HCT116 (cell line): Measurements from ENCODE around the gene OPRL1. TPM values are rescaled to one million over a fixed set of nuclear protein-coding genes. Genes with fewer than 3 reads are reported as not detected.

Source experiments
- ATAC-seq: fragments of 200-7000 bp; cut with Tn5 transposase; 2 replicates; pipeline ENCODE4 v1.9.1; 2020; ENCODE audit warnings: mild to moderate bottlenecking, moderate library complexity
- BruUV-seq: library from RNA; stranded (reverse); fragments of 400-500 nt; replicated peaks from 2 replicates; lab custom pipeline; 2021; lab: Mats Ljungman, UMichigan
- CTCF ChIA-PET: fragments of 300-600 bp; sonication (Branson Sonifier 250); formaldehyde crosslinking; loops from one replicate; lab custom pipeline; 2021; ENCODE audit warnings: antibody characterized with exemption; lab: Charles Lee
- POLR2A ChIA-PET: fragments of 300-600, 350-600 bp; sonication (Branson Sonifier 250); formaldehyde crosslinking; loops from one replicate; lab custom pipeline; 2021; ENCODE audit warnings: antibody characterized with exemption; lab: Charles Lee
- RAD21 ChIA-PET, 2 experiments: fragments of 300-600 bp; sonication (Branson Sonifier 250); formaldehyde crosslinking; loops; one replicate each; lab custom pipeline; 2023; ENCODE audit warnings: low total read pairs in 2 of 2; ENCODE audit not compliant: uncharacterized antibody in 2 of 2, unreplicated experiment in 2 of 2, low non-redundant PET in 1 of 2; lab: Charles Lee
- DNase-seq: peaks from one replicate; pipeline ENCODE4 v3.0.0-alpha.2; 2010; ENCODE audit warnings: low read depth, low spot score
- H2AFZ ChIP-seq: fragments of 200-600 bp; shearing (Covaris generic), sonication (generic); 2 replicates; pipeline ENCODE4 v1.6.1; 2017; ENCODE audit warnings: low read depth, mixed run types, mixed read lengths, antibody characterized with exemption, low read length; ENCODE audit not compliant: poor library complexity, severe bottlenecking
- H3K27ac ChIP-seq: 2 replicates; pipeline ENCODE4 v1.5.1; 2012; ENCODE audit warnings: low read depth, low read length
- H3K27me3 ChIP-seq: fragments of 200-600 bp; sonication (generic); 2 replicates; pipeline ENCODE4 v1.6.1; 2016; ENCODE audit warnings: mixed run types, low read length, mixed read lengths; ENCODE audit not compliant: insufficient read depth
- H3K36me3 ChIP-seq, 2 experiments: fragments of 200-500 bp in 1 of 2; fragments of 200-600 bp in 1 of 2; sonication (Bioruptor generic) in 1 of 2; sonication (generic) in 1 of 2; 2 replicates each; pipeline versions ENCODE4 v1.5.1 to v1.6.1; 2014 to 2016; ENCODE audit warnings: low read length in 2 of 2, inconsistent platforms in 1 of 2, mixed read lengths in 1 of 2, mixed run types in 1 of 2; ENCODE audit not compliant: insufficient read depth in 2 of 2, control insufficient read depth in 1 of 2
- H3K4me1 ChIP-seq, 2 experiments: fragments of 200-600 bp in 1 of 2; sonication (generic) in 1 of 2; 2 replicates each; pipeline versions ENCODE4 v1.5.1 to v1.6.1; 2012 to 2017; ENCODE audit warnings: low read length in 2 of 2, inconsistent platforms in 1 of 2, mild to moderate bottlenecking in 1 of 2, mixed read lengths in 1 of 2, mixed run types in 1 of 2, moderate library complexity in 1 of 2; ENCODE audit not compliant: insufficient read depth in 2 of 2, control insufficient read depth in 1 of 2
- H3K4me2 ChIP-seq: fragments of 200-600 bp; sonication (generic); 2 replicates; pipeline ENCODE4 v1.6.1; 2017; ENCODE audit warnings: mixed run types, low read length, mixed read lengths
- H3K4me3 ChIP-seq, 2 experiments: fragments of 200-600 bp in 1 of 2; sonication (generic) in 1 of 2; replicated peaks in 1 of 2; 2 replicates each; pipeline ENCODE4 v1.5.1; 2011 to 2016; ENCODE audit warnings: low read length in 2 of 2, control low read depth in 1 of 2, low read depth in 1 of 2, mild to moderate bottlenecking in 1 of 2, mixed read lengths in 1 of 2, mixed run types in 1 of 2
- H3K79me2 ChIP-seq: fragments of 200-600 bp; sonication (generic); 2 replicates; pipeline ENCODE4 v1.6.1; 2017; ENCODE audit warnings: mild to moderate bottlenecking, mixed run types, low read length, moderate library complexity, mixed read lengths; ENCODE audit not compliant: insufficient read depth
- H3K9ac ChIP-seq: fragments of 200-600 bp; sonication (generic); 2 replicates; pipeline ENCODE4 v1.6.1; 2016; ENCODE audit warnings: low read length, mixed read lengths
- H3K9me2 ChIP-seq: fragments of 200-600 bp; sonication (generic), shearing (Covaris generic); 2 replicates; pipeline ENCODE4 v1.6.1; 2017; ENCODE audit warnings: mixed run types, mild to moderate bottlenecking, moderate library complexity; ENCODE audit not compliant: insufficient read depth
- H3K9me3 ChIP-seq, 2 experiments: fragments of 200-500 bp in 1 of 2; fragments of 200-600 bp in 1 of 2; sonication (Bioruptor generic) in 1 of 2; sonication (generic) in 1 of 2; 2 replicates each; pipeline ENCODE4 v1.6.1; 2014 to 2017; ENCODE audit warnings: low read length in 2 of 2, mixed read lengths in 2 of 2, inconsistent platforms in 1 of 2, low read depth in 1 of 2, mild to moderate bottlenecking in 1 of 2, mixed run types in 1 of 2, moderate library complexity in 1 of 2; ENCODE audit not compliant: control insufficient read depth in 1 of 2, insufficient read depth in 1 of 2
- H4K20me1 ChIP-seq: fragments of 200-600 bp; sonication (generic), shearing (Covaris generic); 2 replicates; pipeline ENCODE4 v1.6.1; 2017; ENCODE audit warnings: mixed run types, mild to moderate bottlenecking, moderate library complexity; ENCODE audit not compliant: insufficient read depth
- CEBPB ChIP-seq: IDR thresholded peaks from 2 replicates; pipeline ENCODE4 v1.6.1; 2012; ENCODE audit warnings: low read depth
- FOSL1 ChIP-seq: IDR thresholded peaks from 2 replicates; pipeline ENCODE4 v1.6.1; 2012; ENCODE audit warnings: low read depth
- ZFX ChIP-seq: fragments of 450-650 bp; IDR thresholded peaks from 2 replicates; pipeline ENCODE4 v1.6.1; 2017
- intact Hi-C: fragments of 100-400 bp; cut with micrococcal nuclease; formaldehyde crosslinking; loops from 2 replicates; pipeline ENCODE4 v1.10.0; 2022
- total RNA-seq: library from RNA; stranded (reverse); gene quantifications from one replicate; pipeline ENCODE4 v1.2.1, GENCODE V29; 2021; ENCODE audit not compliant: unreplicated experiment
- TF ChIP-seq, protein P1 (sequence below): IDR thresholded peaks from 2 replicates; pipeline ENCODE4 v1.6.1; 2012; ENCODE audit warnings: low read depth

OPRL1 gene
- total RNA-seq, 1 experiment from 2014 or later, result 1.6 TPM

DNA sequence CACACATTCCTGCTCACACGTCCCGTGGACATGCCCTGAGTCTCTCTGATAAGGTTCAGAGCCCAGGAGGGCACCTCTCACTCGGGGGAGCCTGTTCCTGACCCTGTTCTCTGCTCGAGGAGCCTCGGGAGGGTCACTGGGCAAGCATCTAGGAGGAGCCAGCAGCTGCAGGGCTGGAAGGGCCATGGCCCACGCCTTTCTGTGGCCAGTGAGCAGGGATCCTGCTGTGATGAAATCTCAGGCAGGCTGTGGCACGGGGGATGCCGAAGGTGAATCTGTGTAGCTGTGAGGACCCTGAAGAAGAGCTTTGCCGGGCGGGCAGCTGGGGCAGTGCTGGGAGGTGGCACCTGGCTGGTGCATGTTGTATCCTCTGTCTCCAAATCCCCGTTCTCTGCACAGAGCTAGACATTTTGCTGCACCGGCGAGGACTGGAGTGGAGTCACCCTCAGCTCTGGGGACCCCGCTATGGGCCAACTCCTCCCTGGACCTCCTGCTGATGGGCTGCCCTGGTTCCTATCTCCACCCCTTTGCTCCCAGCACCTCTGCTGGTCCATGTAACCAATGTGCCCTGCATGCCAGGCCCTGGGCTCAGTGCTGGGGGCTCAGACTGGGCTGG lies 34.6 kb downstream of the OPRL1 start (continued):
- TF ChIP-seq CEBPB (no peak), FOSL1 (no peak)

DNA sequence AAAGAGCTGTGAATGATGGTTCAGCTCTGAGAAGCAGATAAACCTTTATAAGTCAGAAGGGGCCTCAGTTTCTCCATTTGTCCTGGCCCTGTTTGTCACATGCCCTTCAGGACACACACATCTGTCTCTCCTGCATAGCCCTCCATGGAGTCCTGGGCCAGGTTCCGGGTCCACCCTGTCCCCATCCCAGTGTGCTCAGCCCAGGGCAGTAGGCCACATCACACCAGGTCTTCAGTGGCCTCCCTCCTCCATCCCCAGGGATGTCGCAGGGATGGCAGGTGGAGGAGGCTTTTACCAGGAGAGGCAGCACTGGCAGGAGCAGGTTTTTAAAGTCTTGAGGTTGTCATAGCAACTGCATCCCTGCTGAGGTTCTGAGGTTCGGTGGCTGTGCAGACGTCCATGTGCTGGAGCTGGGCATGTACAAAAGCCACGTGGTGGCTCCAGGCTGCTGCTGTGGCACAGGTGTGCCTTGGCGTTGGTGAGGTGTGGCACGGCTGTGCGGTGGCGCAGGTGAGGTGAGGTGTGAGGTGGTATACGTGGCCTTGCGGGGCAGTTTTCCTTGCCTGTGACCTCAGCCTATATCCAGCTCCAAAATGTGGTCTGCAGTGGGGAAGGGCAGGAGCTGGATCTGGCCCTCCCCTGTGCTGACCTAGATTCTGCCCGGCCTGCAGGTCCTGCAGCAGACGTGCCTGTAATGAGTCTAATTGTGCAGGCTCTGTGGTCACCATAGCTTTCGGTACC lies 35.5 kb downstream of the OPRL1 start:
- no peaks in the 10 kb centered on the region for H3K9me2 ChIP-seq
- no peaks in the 10 kb centered on the region for H3K27me3 ChIP-seq
- no TSS peak for BruUV-seq
- no peaks in the 10 kb centered on the region for H3K36me3 ChIP-seq
- no peaks in the 10 kb centered on the region for H4K20me1 ChIP-seq
- H2AFZ ChIP-seq, result no peak overlapping the region
- DNase-seq (no peak), ATAC-seq (no peak)
- H3K4me3 ChIP-seq, result no peak overlapping the region
- intact Hi-C loops, result no loop called here
- CTCF ChIA-PET, result interaction anchor here (1.7 kb wide), 1 partner anchor 13 kb away, joined by 8 read pairs; no protein-coding TSS in a partner anchor
- H3K4me2 ChIP-seq, result no peak overlapping the region
- RAD21 ChIA-PET, result no interaction called here
- no peak overlapping the region for H3K27ac ChIP-seq
- peaks cover 0 to 5% of the 10 kb centered on the region in 2 experiments; a peak in 2 of 4 replicates for H3K4me1 ChIP-seq
- no peaks in the 10 kb centered on the region for H3K9me3 ChIP-seq
- TF ChIP-seq ZFX (no peak), FOSL1 (no peak)
- TF ChIP-seq, protein P1, sequence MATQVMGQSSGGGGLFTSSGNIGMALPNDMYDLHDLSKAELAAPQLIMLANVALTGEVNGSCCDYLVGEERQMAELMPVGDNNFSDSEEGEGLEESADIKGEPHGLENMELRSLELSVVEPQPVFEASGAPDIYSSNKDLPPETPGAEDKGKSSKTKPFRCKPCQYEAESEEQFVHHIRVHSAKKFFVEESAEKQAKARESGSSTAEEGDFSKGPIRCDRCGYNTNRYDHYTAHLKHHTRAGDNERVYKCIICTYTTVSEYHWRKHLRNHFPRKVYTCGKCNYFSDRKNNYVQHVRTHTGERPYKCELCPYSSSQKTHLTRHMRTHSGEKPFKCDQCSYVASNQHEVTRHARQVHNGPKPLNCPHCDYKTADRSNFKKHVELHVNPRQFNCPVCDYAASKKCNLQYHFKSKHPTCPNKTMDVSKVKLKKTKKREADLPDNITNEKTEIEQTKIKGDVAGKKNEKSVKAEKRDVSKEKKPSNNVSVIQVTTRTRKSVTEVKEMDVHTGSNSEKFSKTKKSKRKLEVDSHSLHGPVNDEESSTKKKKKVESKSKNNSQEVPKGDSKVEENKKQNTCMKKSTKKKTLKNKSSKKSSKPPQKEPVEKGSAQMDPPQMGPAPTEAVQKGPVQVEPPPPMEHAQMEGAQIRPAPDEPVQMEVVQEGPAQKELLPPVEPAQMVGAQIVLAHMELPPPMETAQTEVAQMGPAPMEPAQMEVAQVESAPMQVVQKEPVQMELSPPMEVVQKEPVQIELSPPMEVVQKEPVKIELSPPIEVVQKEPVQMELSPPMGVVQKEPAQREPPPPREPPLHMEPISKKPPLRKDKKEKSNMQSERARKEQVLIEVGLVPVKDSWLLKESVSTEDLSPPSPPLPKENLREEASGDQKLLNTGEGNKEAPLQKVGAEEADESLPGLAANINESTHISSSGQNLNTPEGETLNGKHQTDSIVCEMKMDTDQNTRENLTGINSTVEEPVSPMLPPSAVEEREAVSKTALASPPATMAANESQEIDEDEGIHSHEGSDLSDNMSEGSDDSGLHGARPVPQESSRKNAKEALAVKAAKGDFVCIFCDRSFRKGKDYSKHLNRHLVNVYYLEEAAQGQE, result no peak
- POLR2A ChIA-PET, result no interaction called here
- no peak overlapping the region for H3K9ac ChIP-seq
- H3K79me2 ChIP-seq, result no peaks in the 10 kb centered on the region
